GM15510 (cell line): ENCODE measurements around the gene SYTL3.
A peak's percentile ranks its signal among the peaks of the same experiment; 100 is the strongest.

Experiments used
- POLR2A ChIP-seq: IDR thresholded peaks from 3 replicates; pipeline ENCODE4 v1.6.1; 2011; ENCODE audit warnings: borderline replicate concordance; ENCODE audit not compliant: insufficient read length; ENCODE audit errors: extremely low read depth

The SYTL3 gene

DNA sequence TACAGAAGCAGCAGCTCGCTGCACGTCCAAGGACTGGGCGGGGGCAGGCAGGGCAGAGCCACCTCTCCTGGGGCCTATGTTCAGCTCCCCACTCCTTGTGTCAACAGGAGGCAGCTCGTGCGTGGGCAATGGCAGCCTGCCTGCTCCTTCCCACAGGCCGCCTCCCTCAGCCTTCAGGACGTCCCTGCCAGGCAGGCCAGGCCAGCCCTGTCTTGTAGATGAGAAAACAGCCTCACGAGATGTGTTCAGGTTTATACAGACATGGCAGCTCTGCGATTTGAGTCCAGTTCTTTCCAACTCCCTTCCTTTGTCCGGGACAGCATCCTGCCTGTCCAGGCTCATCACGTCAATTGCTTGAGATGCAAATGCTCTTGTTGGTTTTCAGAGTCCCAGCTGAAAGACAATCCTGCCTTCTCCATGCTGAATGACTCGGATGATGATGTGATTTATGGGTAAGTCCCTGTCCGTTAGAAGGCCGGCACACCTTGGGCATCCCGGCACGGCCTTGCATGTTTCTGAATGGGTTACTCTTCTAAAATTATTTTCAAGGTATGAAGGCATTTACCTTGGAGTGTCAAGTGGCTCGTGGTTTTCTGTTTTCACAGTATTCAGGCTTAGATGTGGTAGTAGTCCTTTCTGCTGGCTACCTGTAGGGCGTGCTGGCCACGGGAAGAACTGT is 18.8 kb upstream of the SYTL3 start:
- TF ChIP-seq POLR2A: no peak

GRCh38 chr6:158631678-158632537 is 17.9 kb upstream of the SYTL3 start:
- no peak for TF ChIP-seq POLR2A

DNA sequence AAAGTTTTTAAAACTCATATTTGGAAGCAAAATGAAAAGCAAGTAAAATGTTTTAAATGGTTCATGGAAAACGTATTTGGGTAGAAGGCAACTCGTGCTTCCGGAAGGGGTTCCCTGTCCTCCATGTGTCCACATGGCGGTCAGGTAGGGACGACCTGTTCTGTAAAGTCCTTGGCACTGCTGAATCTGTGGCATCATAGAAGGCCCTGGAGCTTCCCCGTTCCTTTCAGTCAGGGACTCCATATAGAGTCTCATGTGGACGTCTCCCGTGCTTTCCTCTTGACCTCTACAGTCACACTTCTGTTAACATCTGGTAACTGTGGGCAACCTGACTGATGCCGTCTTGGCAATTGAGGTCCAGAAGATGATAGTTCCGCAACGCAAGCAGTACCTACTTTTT is 16.7 kb upstream of the SYTL3 start:
- TF ChIP-seq POLR2A: no peak

- no peak for TF ChIP-seq POLR2A
These were observed 15.0 kb upstream of the SYTL3 start for GRCh38 chr6:158634695-158635426.

DNA sequence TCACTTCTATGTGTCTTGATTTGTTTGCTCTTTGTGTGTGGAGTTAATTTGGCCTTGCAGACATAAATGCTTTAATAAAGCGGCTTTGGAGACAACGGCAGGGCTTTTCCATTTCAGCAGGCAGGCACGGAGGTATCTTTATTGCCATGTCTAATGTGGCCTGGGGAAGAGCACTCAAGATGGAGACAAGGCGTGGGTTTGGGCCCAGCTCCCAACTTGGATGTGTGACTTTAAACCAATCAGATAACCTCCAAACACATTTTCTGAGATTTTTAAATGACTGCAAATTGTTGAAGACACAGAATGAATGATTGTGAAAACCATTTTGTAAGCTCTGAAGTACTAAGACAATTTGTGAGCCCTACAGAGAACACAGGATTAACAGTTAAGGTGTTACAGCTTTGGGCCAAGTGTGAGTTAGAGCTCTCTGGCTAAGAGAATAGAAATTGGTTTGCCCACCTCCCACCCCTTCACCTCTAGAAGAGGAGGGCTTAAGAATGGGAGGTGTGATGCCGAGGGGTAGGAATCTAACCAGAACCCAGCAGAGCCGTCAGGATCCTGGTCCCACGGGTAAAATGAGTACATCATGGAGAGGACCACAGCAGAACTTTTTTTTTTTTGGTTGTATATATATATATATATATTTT is 14.3 kb upstream of the SYTL3 start:
- TF ChIP-seq POLR2A: no peak

- TF ChIP-seq POLR2A: no peak
These were observed 13.1 kb upstream of the SYTL3 start for GRCh38 chr6:158636778-158637177.

- no peak for TF ChIP-seq POLR2A
These were observed 11.5 kb upstream of the SYTL3 start for GRCh38 chr6:158638324-158638854.

- TF ChIP-seq POLR2A: no peak
These were observed 10.8 kb upstream of the SYTL3 start for GRCh38 chr6:158639056-158639455.

DNA sequence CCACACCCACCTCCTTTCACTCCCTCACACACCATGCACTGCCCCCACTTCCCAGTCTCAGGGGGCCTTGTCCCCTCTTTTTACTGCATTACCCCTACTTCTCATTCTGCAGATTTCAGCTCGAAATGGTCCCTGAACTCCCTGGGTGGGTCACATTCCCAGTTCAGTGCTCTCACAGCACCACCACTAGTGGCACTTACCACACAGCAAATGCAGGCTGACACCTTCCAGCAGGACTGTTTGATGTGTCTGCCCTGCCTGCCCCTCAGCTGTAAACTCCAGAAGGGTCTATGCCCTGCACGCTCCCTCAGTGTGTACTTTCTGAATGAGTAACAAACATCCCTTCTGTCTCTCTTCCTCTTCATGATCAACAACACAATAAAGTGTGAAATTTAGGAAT is 9.3 kb upstream of the SYTL3 start:
- TF ChIP-seq POLR2A: no peak

DNA sequence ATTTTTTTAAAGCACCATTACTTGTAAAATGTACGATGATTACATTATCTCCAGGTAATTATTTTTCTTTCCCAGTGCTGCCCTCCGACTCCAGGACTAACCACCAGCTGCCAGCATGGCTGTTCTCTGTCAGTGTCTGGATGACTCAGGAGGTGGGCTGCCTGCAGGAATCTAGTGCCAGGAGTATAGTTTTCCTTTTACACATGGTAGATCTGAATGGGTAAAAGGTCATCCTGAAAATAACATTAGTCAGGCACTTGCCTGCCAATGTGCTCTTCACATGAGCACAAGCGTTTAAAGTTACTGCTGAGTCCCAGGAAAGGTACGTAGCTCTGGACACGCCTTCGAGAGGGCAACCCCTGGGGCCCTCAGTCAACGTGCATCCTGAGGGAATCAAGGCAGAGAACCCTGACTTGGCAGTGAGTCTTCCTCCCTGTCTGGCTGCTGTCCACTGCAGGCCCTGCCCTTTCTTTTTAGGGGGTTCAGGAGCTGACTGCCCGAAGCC is 7.7 kb upstream of the SYTL3 start:
- no peak for TF ChIP-seq POLR2A

GRCh38 chr6:158643836-158644230 is 6.0 kb upstream of the SYTL3 start:
- TF ChIP-seq POLR2A: no peak

GRCh38 chr6:158644231-158645063 is 5.4 kb upstream of the SYTL3 start, which contains the start of gene DYNLT1:
Gene DYNLT1, minus strand, starts transcription at chr6:158644743. Its CDS starts 35 bp downstream, at chr6:158644708.
- TF ChIP-seq POLR2A: peak; percentile 77

GRCh38 chr6:158645064-158646022 is 4.5 kb upstream of the SYTL3 start:
- TF ChIP-seq POLR2A: no peak
